ENCODE results near the gene LRFN5. TPM values are rescaled to one million over a fixed set of nuclear protein-coding genes. Genes with fewer than 3 reads are reported as not detected.

The LRFN5 gene
- total RNA-seq, 1 experiment from 2014 or later, result 9.8 TPM

DNA sequence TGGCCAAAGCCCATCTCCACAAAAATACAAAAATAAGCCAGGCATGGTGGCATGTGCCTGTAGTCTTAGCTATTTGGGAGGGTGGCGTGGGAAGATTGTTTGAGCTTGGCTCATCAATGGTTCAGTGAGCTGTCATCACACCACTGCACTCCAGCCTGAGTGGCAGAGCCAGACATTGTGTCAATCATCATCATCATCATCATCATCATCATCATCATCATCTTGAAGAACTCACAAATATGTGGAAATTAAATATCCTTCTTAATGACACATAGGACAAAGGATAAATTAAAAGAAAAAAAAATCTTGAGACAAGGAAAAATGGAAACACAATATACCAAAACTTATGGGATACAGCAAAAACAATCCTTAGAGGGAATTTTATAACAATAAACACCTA, 132.5 kb downstream of the LRFN5 start:
- ATAC-seq (no peak), DNase-seq (ENCODE audit: low read depth, low spot score) (no peak)
- POLR2A ChIA-PET, result no interaction called here
- H3K27ac ChIP-seq (ENCODE audit: low read length), result no peak overlapping the region
- CTCF ChIA-PET, result no interaction called here
- no peak for TF ChIP-seq SIN3A (IDR thresholded peaks at IDR 0.05; ENCODE audit: borderline replicate concordance, insufficient read depth, low read depth, low read length)
- TF ChIP-seq, protein P1, sequence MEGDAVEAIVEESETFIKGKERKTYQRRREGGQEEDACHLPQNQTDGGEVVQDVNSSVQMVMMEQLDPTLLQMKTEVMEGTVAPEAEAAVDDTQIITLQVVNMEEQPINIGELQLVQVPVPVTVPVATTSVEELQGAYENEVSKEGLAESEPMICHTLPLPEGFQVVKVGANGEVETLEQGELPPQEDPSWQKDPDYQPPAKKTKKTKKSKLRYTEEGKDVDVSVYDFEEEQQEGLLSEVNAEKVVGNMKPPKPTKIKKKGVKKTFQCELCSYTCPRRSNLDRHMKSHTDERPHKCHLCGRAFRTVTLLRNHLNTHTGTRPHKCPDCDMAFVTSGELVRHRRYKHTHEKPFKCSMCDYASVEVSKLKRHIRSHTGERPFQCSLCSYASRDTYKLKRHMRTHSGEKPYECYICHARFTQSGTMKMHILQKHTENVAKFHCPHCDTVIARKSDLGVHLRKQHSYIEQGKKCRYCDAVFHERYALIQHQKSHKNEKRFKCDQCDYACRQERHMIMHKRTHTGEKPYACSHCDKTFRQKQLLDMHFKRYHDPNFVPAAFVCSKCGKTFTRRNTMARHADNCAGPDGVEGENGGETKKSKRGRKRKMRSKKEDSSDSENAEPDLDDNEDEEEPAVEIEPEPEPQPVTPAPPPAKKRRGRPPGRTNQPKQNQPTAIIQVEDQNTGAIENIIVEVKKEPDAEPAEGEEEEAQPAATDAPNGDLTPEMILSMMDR (IDR thresholded peaks at IDR 0.05), result no peak
- TF ChIP-seq TCF7L2 (IDR thresholded peaks at IDR 0.05; ENCODE audit: low read depth, low read length), result no peak
- in situ Hi-C loops (cut with HindIII; ENCODE audit: low pct_unique_long_range_greater_than_20kb, low sequenced_read_pairs) (no loop called here), intact Hi-C loops (cut with micrococcal nuclease; ENCODE audit: unreplicated experiment) (no loop called here)
- no peaks in the 10 kb centered on the region for H3K27me3 ChIP-seq (ENCODE audit: control insufficient read depth, insufficient read depth, low read length)
- no TSS peak for BruUV-seq (replicated peaks)
- no peaks in the 10 kb centered on the region for H3K4me1 ChIP-seq (ENCODE audit: control insufficient read depth, insufficient read depth, low read length)
- H3K9me3 ChIP-seq (ENCODE audit: control insufficient read depth, insufficient read depth, low read depth, low read length), result no peaks in the 10 kb centered on the region
- H3K36me3 ChIP-seq (ENCODE audit: control insufficient read depth, insufficient read depth, low read length), result no peaks in the 10 kb centered on the region
- no peak overlapping the region for H3K4me3 ChIP-seq (ENCODE audit: low read depth in 2 of 2, low read length in 2 of 2)

GRCh38 chr14:41743140-41743539, 136.5 kb downstream of the LRFN5 start:
- BruUV-seq (replicated peaks), result no TSS peak
- in situ Hi-C loops (cut with HindIII; ENCODE audit: low pct_unique_long_range_greater_than_20kb, low sequenced_read_pairs), result no loop called here
- Histone ChIP-seq H3K4me3 (ENCODE audit: low read depth in 2 of 2, low read length in 2 of 2) (peak overlapping the region in 1 of 2 experiments; percentile 16; a peak in 2 of 4 replicates), H3K27ac (ENCODE audit: low read length) (no peak overlapping the region), H3K9me3 (ENCODE audit: control insufficient read depth, insufficient read depth, low read depth, low read length) (no peaks in the 10 kb centered on the region), H3K4me1 (ENCODE audit: control insufficient read depth, insufficient read depth, low read length) (no peaks in the 10 kb centered on the region), H3K36me3 (ENCODE audit: control insufficient read depth, insufficient read depth, low read length) (no peaks in the 10 kb centered on the region), H3K27me3 (ENCODE audit: control insufficient read depth, insufficient read depth, low read length) (no peaks in the 10 kb centered on the region)
- POLR2A ChIA-PET, result no interaction called here
- intact Hi-C loops (cut with micrococcal nuclease; ENCODE audit: unreplicated experiment), result no loop called here
- no peak for TF ChIP-seq TCF7L2 (IDR thresholded peaks at IDR 0.05; ENCODE audit: low read depth, low read length)
- TF ChIP-seq POLR2AphosphoS5 (IDR thresholded peaks at IDR 0.05; ENCODE audit: low read depth, low read length), result no peak
- no peak for TF ChIP-seq SIN3A (IDR thresholded peaks at IDR 0.05; ENCODE audit: borderline replicate concordance, insufficient read depth, low read depth, low read length)
- DNase-seq (ENCODE audit: low read depth, low spot score) (no peak), ATAC-seq (no peak)
- CTCF ChIA-PET, result no interaction called here

DNA sequence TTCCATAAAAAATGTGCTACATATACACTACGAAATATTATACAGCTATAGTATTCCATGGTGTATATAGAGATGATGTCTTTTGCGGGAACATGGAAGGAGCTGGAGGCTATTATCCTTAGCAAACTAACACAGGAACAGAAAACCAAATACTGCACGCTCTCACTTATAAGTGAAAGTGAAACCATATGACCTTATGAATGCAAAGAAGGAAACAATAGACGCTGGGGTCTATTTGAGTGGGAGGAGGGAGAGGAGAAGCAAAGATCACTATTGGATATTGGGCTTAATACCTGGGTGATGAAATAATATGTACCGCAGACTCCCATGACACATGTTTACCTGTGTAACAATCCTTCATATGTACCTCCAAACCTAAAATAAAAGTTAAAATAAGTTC, 142.8 kb downstream of the LRFN5 start:
- Histone ChIP-seq H3K36me3 (ENCODE audit: control insufficient read depth, insufficient read depth, low read length) (no peaks in the 10 kb centered on the region), H3K9me3 (ENCODE audit: control insufficient read depth, insufficient read depth, low read depth, low read length) (no peaks in the 10 kb centered on the region), H3K4me3 (ENCODE audit: low read depth in 2 of 2, low read length in 2 of 2) (peak overlapping the region; percentile 25 to 49), H3K4me1 (ENCODE audit: control insufficient read depth, insufficient read depth, low read length) (no peaks in the 10 kb centered on the region; the same call in 1 of the 2 replicates), H3K27me3 (ENCODE audit: control insufficient read depth, insufficient read depth, low read length) (no peaks in the 10 kb centered on the region), H3K27ac (ENCODE audit: low read length) (peak overlapping the region; percentile 76)
- no TSS peak for BruUV-seq (replicated peaks)
- intact Hi-C loops (cut with micrococcal nuclease; ENCODE audit: unreplicated experiment), result no loop called here
- DNase-seq (ENCODE audit: low read depth, low spot score) (no peak), ATAC-seq (peak; percentile 65; the same call in 1 of the 2 replicates)
- in situ Hi-C loops (cut with HindIII; ENCODE audit: low pct_unique_long_range_greater_than_20kb, low sequenced_read_pairs), result no loop called here
- no peak for TF ChIP-seq POLR2AphosphoS5 (IDR thresholded peaks at IDR 0.05; ENCODE audit: low read depth, low read length)
- TF ChIP-seq REST (IDR thresholded peaks at IDR 0.05; ENCODE audit: insufficient read depth in 1 of 2, low read depth in 2 of 2, low read length in 1 of 2), result no peak
- no peak for TF ChIP-seq TCF7L2 (IDR thresholded peaks at IDR 0.05; ENCODE audit: low read depth, low read length)
- TF ChIP-seq SIN3A (IDR thresholded peaks at IDR 0.05; ENCODE audit: borderline replicate concordance, insufficient read depth, low read depth, low read length), result no peak
- TF ChIP-seq, protein P1 (IDR thresholded peaks at IDR 0.05), result no peak
- ChIA-PET POLR2A (no interaction called here), CTCF (no interaction called here)

Measured in Panc1 (cell line).